Stimulated activated CD4-positive, alpha-beta T cell treated with anti-CD3 and anti-CD28 coated beads, Interleukin-12 subunit alpha, Interleukin-12 subunit beta, amount 100 ng/mL, for 48 hours (primary cell): ENCODE measurements around the gene HYAL4.
"Not testable (repeated sequence)": the region's sequence is repeated elsewhere in the genome, so short reads cannot be mapped to it uniquely, and the experiment has no call there.

Experiments
- DNase-seq, 3 donors: peaks; one replicate each; pipeline ENCODE4 v3.0.0-alpha.2; 2020; ENCODE audit warnings: low read depth in 2 of 3, low spot score in 1 of 3

Gene HYAL4, protein sequence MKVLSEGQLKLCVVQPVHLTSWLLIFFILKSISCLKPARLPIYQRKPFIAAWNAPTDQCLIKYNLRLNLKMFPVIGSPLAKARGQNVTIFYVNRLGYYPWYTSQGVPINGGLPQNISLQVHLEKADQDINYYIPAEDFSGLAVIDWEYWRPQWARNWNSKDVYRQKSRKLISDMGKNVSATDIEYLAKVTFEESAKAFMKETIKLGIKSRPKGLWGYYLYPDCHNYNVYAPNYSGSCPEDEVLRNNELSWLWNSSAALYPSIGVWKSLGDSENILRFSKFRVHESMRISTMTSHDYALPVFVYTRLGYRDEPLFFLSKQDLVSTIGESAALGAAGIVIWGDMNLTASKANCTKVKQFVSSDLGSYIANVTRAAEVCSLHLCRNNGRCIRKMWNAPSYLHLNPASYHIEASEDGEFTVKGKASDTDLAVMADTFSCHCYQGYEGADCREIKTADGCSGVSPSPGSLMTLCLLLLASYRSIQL

DNA sequence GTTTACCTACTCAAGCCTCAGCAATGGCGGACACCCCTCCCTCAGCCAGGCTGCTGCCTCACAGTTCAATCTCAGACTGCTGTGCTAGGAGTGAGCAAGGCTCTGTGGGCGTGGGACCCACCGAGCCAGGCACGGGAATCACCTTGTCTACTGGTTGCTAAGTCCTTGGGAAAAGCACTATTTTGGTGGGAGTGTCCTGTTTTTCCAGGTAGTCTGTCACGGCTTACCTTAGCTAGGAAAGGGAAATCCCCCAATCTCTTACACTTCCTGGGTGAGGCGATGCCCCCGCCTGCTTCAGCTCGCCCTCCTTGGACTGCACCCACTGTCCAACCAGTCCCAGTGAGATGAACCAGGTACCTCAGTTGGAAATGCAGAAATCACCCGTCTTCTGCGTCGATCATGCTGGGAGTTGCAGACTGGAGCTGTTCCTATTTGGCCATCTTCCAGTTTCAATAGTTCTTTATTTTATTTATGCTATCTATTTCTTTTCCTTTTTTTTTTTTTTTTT, at the start of gene HYAL4:
TSS of gene HYAL4 (plus strand) at position 458 of the 508 bp plus-strand sequence. CDS start 23,105 bp downstream, outside the sequence.
- no peak for DNase-seq

- DNase-seq: no peak
These were observed 49.1 kb upstream of the HYAL4 start for GRCh38 chr7:123795917-123796316.

GRCh38 chr7:123796568-123796967, 48.4 kb upstream of the HYAL4 start:
- no peak for DNase-seq

- DNase-seq: peak in 1 of 3 donors; percentile 5
These were observed 47.1 kb upstream of the HYAL4 start for GRCh38 chr7:123797673-123798531.

GRCh38 chr7:123798532-123799188, 46.3 kb upstream of the HYAL4 start:
- no peak for DNase-seq

GRCh38 chr7:123802249-123802648, 42.7 kb upstream of the HYAL4 start:
- DNase-seq: no peak

- DNase-seq: no peak
These were observed 39.7 kb upstream of the HYAL4 start for GRCh38 chr7:123805287-123805686.

- DNase-seq: no peak
These were observed 35.5 kb upstream of the HYAL4 start for GRCh38 chr7:123809471-123809870.

GRCh38 chr7:123811056-123811455, 33.9 kb upstream of the HYAL4 start:
- DNase-seq: no peak

DNA sequence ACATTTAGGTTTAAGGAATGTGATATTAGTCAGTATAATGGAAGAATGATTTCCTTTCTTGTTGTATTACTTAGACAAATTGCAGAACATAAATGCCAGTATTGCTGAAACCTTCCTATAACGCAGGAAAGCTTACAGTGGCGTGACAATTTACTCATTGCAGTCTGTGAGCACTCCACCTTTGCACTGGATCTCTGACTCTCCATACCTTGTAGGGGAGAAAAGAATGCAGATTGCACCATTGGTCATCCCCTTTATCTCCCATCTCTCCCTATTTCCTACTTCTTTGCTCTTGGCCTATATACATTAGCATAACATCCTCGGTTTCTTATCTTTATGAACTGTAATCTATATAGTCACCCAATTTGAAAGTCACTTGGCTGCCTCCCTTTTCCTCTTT, 28.1 kb upstream of the HYAL4 start:
- DNase-seq: no peak

GRCh38 chr7:123819001-123819400, 26.0 kb upstream of the HYAL4 start:
- no peak for DNase-seq

- DNase-seq: not testable (repeated sequence)
These were observed 25.2 kb upstream of the HYAL4 start for GRCh38 chr7:123819795-123820194.

- no peak for DNase-seq
These were observed 24.1 kb upstream of the HYAL4 start for GRCh38 chr7:123820864-123821263.

DNA sequence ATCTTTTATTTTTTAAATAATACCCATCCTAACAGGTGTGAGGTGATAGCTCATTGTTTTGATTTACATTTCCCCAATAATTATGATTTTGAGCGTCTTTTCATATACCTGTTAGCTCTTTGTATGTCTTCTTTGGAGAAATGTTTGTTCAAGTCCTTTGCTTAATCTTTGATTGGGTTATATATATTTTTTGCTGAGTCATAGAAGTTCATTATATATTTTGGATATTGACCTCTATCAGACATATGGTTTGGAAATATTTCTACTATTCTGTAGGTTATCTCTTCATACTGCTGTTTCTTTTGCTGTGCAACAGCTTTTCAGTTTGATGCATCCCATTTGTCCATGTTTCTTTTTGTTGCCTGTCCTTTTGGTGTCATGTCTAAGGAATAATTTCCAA, 23.6 kb upstream of the HYAL4 start:
- DNase-seq: no peak

DNA sequence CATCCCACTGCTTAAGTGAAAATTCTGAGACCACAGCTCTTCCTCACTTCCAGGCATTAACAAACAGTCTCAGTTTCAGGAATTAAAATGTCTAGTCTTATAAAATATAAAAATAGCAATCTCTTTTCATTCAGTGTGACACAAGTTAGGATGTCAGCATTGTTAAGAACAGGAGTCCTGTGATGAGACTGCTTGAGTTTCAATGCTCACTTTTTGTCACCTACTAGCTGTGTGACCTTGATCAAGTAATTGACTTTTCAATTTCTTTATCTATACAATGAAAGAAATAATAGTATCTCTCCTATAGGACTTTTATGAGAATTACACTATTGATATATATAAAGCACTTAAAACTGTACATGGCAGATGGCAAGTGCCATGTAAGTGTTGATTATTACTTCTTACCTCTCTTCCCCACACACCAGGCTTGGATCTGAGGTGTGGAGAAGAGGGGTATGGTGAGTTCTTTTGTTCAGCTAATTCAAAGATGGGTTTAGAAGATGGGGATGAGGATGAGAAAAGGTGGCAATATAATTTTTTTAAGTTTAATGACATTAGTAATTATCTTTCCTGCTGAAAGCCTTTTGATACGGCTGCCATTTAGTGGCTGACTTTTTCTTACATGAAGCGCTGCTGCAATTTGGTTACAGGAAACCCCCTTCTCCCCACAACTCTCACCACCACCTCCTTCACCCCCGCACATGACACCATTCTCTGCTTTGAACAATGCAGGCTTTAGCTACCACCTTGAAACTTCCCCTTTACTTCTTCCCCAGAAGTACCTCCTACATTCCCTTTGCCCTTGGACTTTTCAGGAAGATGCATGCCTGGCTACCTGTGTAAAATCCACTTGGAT, 20.8 kb upstream of the HYAL4 start:
- DNase-seq: peak; percentile 13 to 48 (median 41)

GRCh38 chr7:123824754-123825067, 20.3 kb upstream of the HYAL4 start:
- no peak for DNase-seq

DNA sequence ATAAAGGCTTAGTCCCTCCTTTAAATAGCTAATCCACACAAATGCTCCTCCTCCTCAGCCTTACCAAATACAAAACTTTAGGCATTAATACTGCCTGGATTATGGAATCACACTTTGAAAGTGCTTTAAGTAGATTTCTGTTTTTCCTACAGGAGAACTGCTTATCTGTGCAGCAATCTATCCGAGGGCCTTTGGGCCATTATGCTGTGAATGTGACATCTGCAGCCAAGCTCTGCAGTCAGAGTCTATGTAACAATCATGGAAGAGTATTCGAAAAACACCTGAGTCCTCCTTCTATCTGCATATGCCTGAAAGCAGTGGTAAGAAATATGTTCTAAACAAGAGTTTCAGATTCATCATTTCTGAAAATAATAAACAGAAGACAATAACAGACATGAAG, 16.2 kb upstream of the HYAL4 start:
- DNase-seq: no peak

DNA sequence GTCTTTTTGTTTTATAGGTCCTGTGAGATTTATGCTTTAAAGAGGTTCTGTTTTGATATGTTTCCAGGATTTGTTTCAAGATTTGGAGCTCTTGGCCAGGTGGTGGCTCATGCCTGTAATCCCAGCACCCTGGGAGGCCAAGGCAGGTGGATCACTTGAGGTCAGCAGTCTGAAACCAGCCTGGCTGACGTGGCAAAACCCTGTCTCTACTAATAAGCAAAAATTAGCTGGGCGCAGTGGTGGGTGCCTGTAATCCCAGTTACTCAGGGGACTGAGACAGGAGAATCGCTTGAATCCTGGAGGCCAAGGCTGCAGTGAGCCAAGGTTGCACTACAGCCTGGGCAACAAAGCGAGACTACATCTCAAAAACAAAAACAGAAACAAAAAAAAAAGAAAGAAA, 8.3 kb upstream of the HYAL4 start:
- DNase-seq: no peak

DNA sequence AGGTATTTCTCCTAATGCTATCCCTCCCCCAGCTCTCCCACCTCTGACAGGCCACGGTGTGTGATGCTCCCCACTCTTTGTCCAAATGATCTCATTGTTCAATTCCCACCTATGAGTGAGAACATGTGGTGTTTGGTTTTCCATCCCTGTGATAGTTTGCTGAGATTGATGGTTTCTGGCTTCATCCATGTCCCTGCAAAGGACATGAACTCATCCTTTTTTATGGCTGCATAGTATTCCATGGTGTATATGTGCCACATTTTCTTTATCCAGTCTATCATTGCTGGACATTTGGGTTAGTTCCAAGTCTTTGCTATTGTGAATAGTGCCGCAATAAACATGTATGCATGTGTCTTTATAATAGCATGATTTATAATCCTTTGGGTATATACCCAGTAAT, 5.9 kb upstream of the HYAL4 start:
- DNase-seq: not testable (repeated sequence)

DNA sequence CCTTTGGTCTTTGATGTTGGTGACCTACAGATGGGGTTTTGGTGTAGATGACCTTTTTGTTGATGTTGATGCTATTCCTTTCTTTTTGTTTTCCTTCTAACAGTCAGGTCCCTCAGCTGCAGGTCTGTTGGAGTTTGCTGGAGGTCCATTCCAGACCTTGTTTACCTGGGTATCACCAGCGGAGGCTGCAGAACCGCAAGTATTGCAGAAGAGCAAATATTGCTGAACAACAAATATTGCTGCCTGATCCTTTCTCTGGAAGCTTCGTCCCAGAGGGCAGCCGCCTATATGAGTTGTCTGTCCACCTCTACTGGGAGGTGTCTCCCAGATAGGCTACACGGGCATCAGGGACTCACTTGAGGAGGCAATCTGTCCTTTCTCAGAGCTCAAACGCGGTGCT, 827 bp upstream of the HYAL4 start:
- DNase-seq: not testable (repeated sequence)

DNA sequence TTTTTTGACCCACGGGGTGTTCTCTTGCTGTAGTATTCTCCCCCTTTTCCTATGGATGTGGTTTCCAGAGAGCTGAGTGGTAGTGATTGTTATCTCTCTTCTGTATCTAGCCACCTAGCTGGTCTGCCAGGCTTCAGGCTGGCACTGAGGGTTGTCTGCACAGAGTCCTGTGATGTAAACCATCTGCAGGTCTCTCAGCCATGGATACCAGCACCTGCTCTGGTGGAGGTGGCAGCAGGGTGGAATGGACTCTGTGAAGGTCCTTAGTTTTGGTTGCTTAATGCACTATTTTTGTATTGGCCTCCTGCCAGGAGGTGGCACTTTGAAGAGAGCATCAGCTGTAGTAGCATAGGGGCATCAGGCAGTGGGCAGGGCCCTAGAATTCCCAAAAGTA, 851 bp downstream of the HYAL4 start:
- no peak for DNase-seq
